ENCODE data around the gene COL23A1. TPM values are rescaled to one million over a fixed set of nuclear protein-coding genes. Genes with fewer than 3 reads are reported as not detected.

COL23A1 gene
- total RNA-seq, 1 experiment from 2014 or later, result not detected

GRCh38 chr5:178475422-178475821 lies 114.8 kb downstream of the COL23A1 start:
- in situ Hi-C loops (cut with HindIII; ENCODE audit: low pct_unique_long_range_greater_than_20kb, low sequenced_read_pairs), result no loop called here
- no peak for DNase-seq (ENCODE audit: low read depth, low spot score)

GRCh38 chr5:178474562-178475184 lies 115.5 kb downstream of the COL23A1 start:
- in situ Hi-C loops (cut with HindIII; ENCODE audit: low pct_unique_long_range_greater_than_20kb, low sequenced_read_pairs), result no loop called here
- no peak for DNase-seq (ENCODE audit: low read depth, low spot score)

GRCh38 chr5:178473854-178474253 lies 116.3 kb downstream of the COL23A1 start:
- no peak for DNase-seq (ENCODE audit: low read depth, low spot score)
- in situ Hi-C loops (cut with HindIII; ENCODE audit: low pct_unique_long_range_greater_than_20kb, low sequenced_read_pairs), result no loop called here

- DNase-seq (ENCODE audit: low read depth, low spot score), result no peak
- in situ Hi-C loops (cut with HindIII; ENCODE audit: low pct_unique_long_range_greater_than_20kb, low sequenced_read_pairs), result no loop called here
These were observed 118.1 kb downstream of the COL23A1 start for GRCh38 chr5:178472138-178472537.

- in situ Hi-C loops (cut with HindIII; ENCODE audit: low pct_unique_long_range_greater_than_20kb, low sequenced_read_pairs), result no loop called here
- no peak for DNase-seq (ENCODE audit: low read depth, low spot score)
These were observed 118.5 kb downstream of the COL23A1 start for GRCh38 chr5:178471711-178472110.

- in situ Hi-C loops (cut with HindIII; ENCODE audit: low pct_unique_long_range_greater_than_20kb, low sequenced_read_pairs), result no loop called here
- no peak for DNase-seq (ENCODE audit: low read depth, low spot score)
These were observed 119.5 kb downstream of the COL23A1 start for GRCh38 chr5:178470760-178471025.

GRCh38 chr5:178469975-178470759 lies 120.0 kb downstream of the COL23A1 start:
- in situ Hi-C loops (cut with HindIII; ENCODE audit: low pct_unique_long_range_greater_than_20kb, low sequenced_read_pairs), result no loop called here
- DNase-seq (ENCODE audit: low read depth, low spot score), result no peak

- in situ Hi-C loops (cut with HindIII; ENCODE audit: low pct_unique_long_range_greater_than_20kb, low sequenced_read_pairs), result no loop called here
- no peak for DNase-seq (ENCODE audit: low read depth, low spot score)
These were observed 120.9 kb downstream of the COL23A1 start for GRCh38 chr5:178469011-178469974.

GRCh38 chr5:178468196-178468685 lies 122.0 kb downstream of the COL23A1 start:
- in situ Hi-C loops (cut with HindIII; ENCODE audit: low pct_unique_long_range_greater_than_20kb, low sequenced_read_pairs), result no loop called here
- no peak for DNase-seq (ENCODE audit: low read depth, low spot score)

- in situ Hi-C loops (cut with HindIII; ENCODE audit: low pct_unique_long_range_greater_than_20kb, low sequenced_read_pairs), result no loop called here
- DNase-seq (ENCODE audit: low read depth, low spot score), result no peak
These were observed 122.5 kb downstream of the COL23A1 start for GRCh38 chr5:178467568-178468195.

- in situ Hi-C loops (cut with HindIII; ENCODE audit: low pct_unique_long_range_greater_than_20kb, low sequenced_read_pairs), result no loop called here
- DNase-seq (ENCODE audit: low read depth, low spot score), result no peak
These were observed 123.0 kb downstream of the COL23A1 start for GRCh38 chr5:178467205-178467567.

GRCh38 chr5:178466342-178466741 lies 123.9 kb downstream of the COL23A1 start:
- DNase-seq (ENCODE audit: low read depth, low spot score), result no peak

GRCh38 chr5:178465861-178466288 lies 124.3 kb downstream of the COL23A1 start:
- in situ Hi-C loops (cut with HindIII; ENCODE audit: low pct_unique_long_range_greater_than_20kb, low sequenced_read_pairs), result no loop called here
- no peak for DNase-seq (ENCODE audit: low read depth, low spot score)

More at GRCh38 chr5:178466342-178466741, 123.9 kb downstream of the COL23A1 start:
- in situ Hi-C loops (cut with HindIII; ENCODE audit: low pct_unique_long_range_greater_than_20kb, low sequenced_read_pairs), result no loop called here

GRCh38 chr5:178465228-178465860 lies 124.8 kb downstream of the COL23A1 start:
- in situ Hi-C loops (cut with HindIII; ENCODE audit: low pct_unique_long_range_greater_than_20kb, low sequenced_read_pairs), result no loop called here
- no peak for DNase-seq (ENCODE audit: low read depth, low spot score)

GRCh38 chr5:178464431-178465048 lies 125.7 kb downstream of the COL23A1 start:
- DNase-seq (ENCODE audit: low read depth, low spot score), result no peak
- in situ Hi-C loops (cut with HindIII; ENCODE audit: low pct_unique_long_range_greater_than_20kb, low sequenced_read_pairs), result no loop called here

- no peak for DNase-seq (ENCODE audit: low read depth, low spot score)
- in situ Hi-C loops (cut with HindIII; ENCODE audit: low pct_unique_long_range_greater_than_20kb, low sequenced_read_pairs), result no loop called here
These were observed 126.7 kb downstream of the COL23A1 start for GRCh38 chr5:178463321-178464155.
